Neuronal stem cell (in vitro differentiated cells): ENCODE measurements around the gene C5orf63.

Source experiments
- DNase-seq: peaks from one replicate; pipeline ENCODE4 v3.0.0-alpha.2; 2013; ENCODE audit warnings: low spot score
- H2AFZ ChIP-seq: one replicate; pipeline ENCODE4 v1.6.1; 2013; ENCODE audit warnings: mild to moderate bottlenecking, low read length, inconsistent platforms
- H2AK5ac ChIP-seq: 2 replicates; pipeline ENCODE4 v1.6.1; 2013; ENCODE audit warnings: low read depth, mild to moderate bottlenecking, inconsistent platforms, low read length, moderate library complexity, mixed read lengths
- H2BK120ac ChIP-seq: 2 replicates; pipeline ENCODE4 v1.6.1; 2013; ENCODE audit warnings: low read depth, mild to moderate bottlenecking, inconsistent platforms, low read length, moderate library complexity, mixed read lengths
- H2BK12ac ChIP-seq: one replicate; pipeline ENCODE4 v1.6.1; 2013; ENCODE audit warnings: low read length, inconsistent platforms
- H2BK15ac ChIP-seq: 2 replicates; pipeline ENCODE4 v1.6.1; 2013; ENCODE audit warnings: mild to moderate bottlenecking, low read length, inconsistent platforms, mixed read lengths
- H2BK5ac ChIP-seq: one replicate; pipeline ENCODE4 v1.6.1; 2013; ENCODE audit warnings: inconsistent platforms, mild to moderate bottlenecking, low read length, moderate library complexity
- H3K14ac ChIP-seq: one replicate; pipeline ENCODE4 v1.6.1; 2013; ENCODE audit warnings: low read length, inconsistent platforms
- H3K18ac ChIP-seq: 2 replicates; pipeline ENCODE4 v1.6.1; 2013; ENCODE audit warnings: low read length, inconsistent platforms
- H3K23ac ChIP-seq: 2 replicates; pipeline ENCODE4 v1.6.1; 2013; ENCODE audit warnings: low read depth, mild to moderate bottlenecking, mixed read lengths, low read length, inconsistent platforms; ENCODE audit not compliant: poor library complexity
- H3K27ac ChIP-seq: replicated peaks from 3 replicates; pipeline ENCODE4 v1.5.1; 2013; ENCODE audit warnings: low read length, inconsistent platforms
- H3K27me3 ChIP-seq, 3 experiments: 2 replicates each; pipeline ENCODE4 v1.6.1; 2013; ENCODE audit warnings: low read length in 3 of 3, mild to moderate bottlenecking in 2 of 3, inconsistent platforms in 1 of 3, low read depth in 1 of 3, mixed read lengths in 1 of 3, moderate library complexity in 1 of 3; ENCODE audit not compliant: control insufficient read depth in 3 of 3, insufficient read depth in 3 of 3
- H3K36me3 ChIP-seq, 2 donors: replicated peaks in 1 of 2; 2 replicates each; pipeline ENCODE4 v1.6.1; 2013; ENCODE audit warnings: low read length in 2 of 2; ENCODE audit not compliant: control insufficient read depth in 2 of 2, insufficient read depth in 2 of 2
- H3K4ac ChIP-seq: 2 replicates; pipeline ENCODE4 v1.6.1; 2013; ENCODE audit warnings: inconsistent platforms, mild to moderate bottlenecking, low read length, moderate library complexity
- H3K4me1 ChIP-seq, 2 donors: 1 replicate in 1 of 2; 2 replicates in 1 of 2; pipeline ENCODE4 v1.6.1; 2013; ENCODE audit warnings: low read length in 2 of 2, low read depth in 1 of 2; ENCODE audit not compliant: control insufficient read depth in 2 of 2, insufficient read depth in 1 of 2
- H3K4me2 ChIP-seq: one replicate; pipeline ENCODE4 v1.6.1; 2013; ENCODE audit warnings: mild to moderate bottlenecking, low read length, inconsistent platforms; ENCODE audit not compliant: insufficient read depth, poor library complexity, severe bottlenecking
- H3K4me3 ChIP-seq, 2 donors: 2 replicates each; pipeline ENCODE4 v1.5.1; 2013; ENCODE audit warnings: low read length in 2 of 2, mild to moderate bottlenecking in 2 of 2, inconsistent platforms in 1 of 2, moderate library complexity in 1 of 2
- H3K79me1 ChIP-seq: one replicate; pipeline ENCODE4 v1.6.1; 2013; ENCODE audit warnings: low read depth, mild to moderate bottlenecking, inconsistent platforms, low read length, moderate library complexity
- H3K9ac ChIP-seq: one replicate; pipeline ENCODE4 v1.6.1; 2013; ENCODE audit warnings: mild to moderate bottlenecking, low read depth, low read length, inconsistent platforms; ENCODE audit not compliant: poor library complexity
- H3K9me3 ChIP-seq, 2 donors: replicated peaks in 1 of 2; 2 replicates each; pipeline versions ENCODE3 to v1.6.1; 2013; ENCODE audit warnings: low read length in 2 of 2, mild to moderate bottlenecking in 2 of 2, inconsistent platforms in 1 of 2, low read depth in 1 of 2, mixed read lengths in 1 of 2, moderate library complexity in 1 of 2; ENCODE audit not compliant: control insufficient read depth in 2 of 2, insufficient read depth in 1 of 2
- H4K8ac ChIP-seq: one replicate; pipeline ENCODE4 v1.6.1; 2013; ENCODE audit warnings: low read depth, mild to moderate bottlenecking, inconsistent platforms, low read length, moderate library complexity
- H4K91ac ChIP-seq: one replicate; pipeline ENCODE4 v1.6.1; 2013; ENCODE audit warnings: low read length, low read depth, mild to moderate bottlenecking, inconsistent platforms; ENCODE audit not compliant: poor library complexity
- WGBS, 2 donors: extraction: QIAGEN DNeasy Blood & Tissue Kit; methylation state at CpG; one replicate each; pipeline ENCODE4 v1.1.7; 2013; ENCODE audit warnings: missing lambda C conversion rate in 2 of 2, mixed read lengths in 1 of 2; ENCODE audit not compliant: insufficient read length in 2 of 2, insufficient replicate concordance in 1 of 2; ENCODE audit errors: extremely low coverage in 2 of 2; 5-methylcytosine and 5-hydroxymethylcytosine counted together

C5orf63 gene

DNA sequence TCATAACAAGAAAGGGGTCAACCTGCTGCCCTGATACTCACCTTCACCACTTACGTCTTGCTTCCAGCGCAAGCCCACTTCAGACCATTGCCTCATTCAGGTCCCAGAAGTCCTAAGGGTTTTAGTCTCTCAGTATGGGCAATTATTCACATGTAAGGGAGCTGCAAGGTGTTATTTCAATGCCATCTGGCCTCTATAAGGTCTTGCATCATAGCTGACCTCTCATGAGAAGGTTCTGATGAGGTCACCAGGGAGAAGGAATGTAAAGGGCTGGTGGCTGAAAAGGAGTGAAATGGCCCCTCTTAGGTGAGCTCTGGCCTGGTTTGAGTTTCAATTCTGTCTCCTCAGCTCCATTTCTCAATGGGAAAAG is 41.5 kb downstream of the C5orf63 start:
- Histone ChIP-seq H2BK120ac (no peak overlapping the region), H3K27ac (no peak overlapping the region), H3K14ac (no peak overlapping the region), H2BK15ac (no peak overlapping the region), H3K9me3 (peaks cover 0 to 6% of the 10 kb centered on the region in 2 donors), H3K79me1 (no peaks in the 10 kb centered on the region), H3K23ac (no peak overlapping the region), H2BK12ac (no peak overlapping the region), H2BK5ac (no peak overlapping the region), H4K8ac (no peak overlapping the region), H3K9ac (no peak overlapping the region), H4K91ac (no peak overlapping the region), H3K4me2 (no peak overlapping the region), H3K4me3 (no peak overlapping the region), H3K36me3 (no peaks in the 10 kb centered on the region), H3K4me1 (peaks cover 3 to 16% of the 10 kb centered on the region in 2 donors), H3K4ac (no peak overlapping the region), H2AFZ (no peak overlapping the region), H3K27me3 (peaks cover 6 to 16% (median 14%) of the 10 kb centered on the region in 3 experiments), H2AK5ac (no peak overlapping the region), H3K18ac (no peak overlapping the region)
- no CpG with 5 or more reads among the region's 2 CpGs for WGBS, 2 donors
- DNase-seq: no peak

GRCh38 chr5:127031147-127031862 is 42.0 kb downstream of the C5orf63 start:
- Histone ChIP-seq H2BK15ac (no peak overlapping the region), H2BK120ac (peak overlapping the region; percentile 75), H3K27ac (no peak overlapping the region), H3K18ac (peak overlapping the region; percentile 94), H2BK5ac (no peak overlapping the region), H3K9ac (peak overlapping the region; percentile 78), H3K14ac (peak overlapping the region; percentile 9), H2AK5ac (no peak overlapping the region), H3K4me1 (peaks cover 3 to 21% of the 10 kb centered on the region in 2 donors), H3K4me3 (peak overlapping the region; percentile 71 to 92), H4K91ac (no peak overlapping the region), H3K4me2 (peak overlapping the region; percentile 99), H4K8ac (no peak overlapping the region), H2AFZ (peak overlapping the region; percentile 99), H2BK12ac (no peak overlapping the region), H3K79me1 (no peaks in the 10 kb centered on the region), H3K36me3 (no peaks in the 10 kb centered on the region), H3K9me3 (peaks cover 0 to 6% of the 10 kb centered on the region in 2 donors), H3K27me3 (peaks cover 6 to 16% (median 14%) of the 10 kb centered on the region in 3 experiments), H3K4ac (no peak overlapping the region), H3K23ac (peak overlapping the region; percentile 68)
- no peak for DNase-seq
- no CpG with 5 or more reads among the region's 45 CpGs for WGBS, 2 donors

DNA sequence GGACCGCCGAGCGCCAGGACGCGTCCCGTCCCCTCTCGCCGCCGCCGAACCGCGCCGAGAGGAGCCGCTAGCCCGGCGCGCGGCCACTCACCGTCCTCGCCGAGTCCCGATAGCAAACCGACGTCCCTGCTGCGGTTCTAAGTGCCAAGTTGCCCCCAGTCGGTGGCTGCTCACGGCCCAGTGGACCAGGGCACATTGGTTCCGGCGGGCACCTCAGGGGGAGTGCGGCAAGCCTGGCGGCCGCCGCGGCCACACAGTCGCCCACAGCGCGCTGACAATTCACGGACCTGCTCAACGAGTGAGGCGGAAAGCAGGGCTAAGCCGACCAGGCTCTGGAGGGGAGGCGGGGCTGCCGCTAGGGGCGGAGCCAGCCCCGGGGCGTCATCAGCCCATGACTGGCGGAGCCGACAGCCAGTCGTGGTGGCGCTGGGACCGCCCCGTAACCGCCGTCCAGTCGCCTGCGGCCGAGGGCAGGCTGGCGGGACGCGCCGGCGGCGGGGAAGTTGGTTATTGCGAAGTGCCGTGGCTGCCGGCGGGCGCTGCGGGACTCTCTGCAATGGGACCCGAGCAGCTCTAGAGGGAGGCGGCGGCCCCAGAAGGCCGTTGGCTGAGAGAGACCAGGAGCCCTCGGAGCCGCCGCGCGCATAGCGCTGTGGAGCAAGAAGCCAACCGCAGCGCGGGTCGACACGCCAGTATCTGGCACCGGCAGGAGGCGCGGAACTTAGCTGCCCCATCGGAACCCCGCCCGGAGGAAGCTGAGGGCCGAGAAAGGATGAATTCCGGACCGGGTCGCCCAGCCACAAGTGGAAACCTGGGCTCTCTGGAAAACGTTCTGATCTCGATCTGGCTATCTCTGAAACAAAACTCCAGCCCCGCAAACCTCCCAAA is 42.8 kb downstream of the C5orf63 start, which contains the start of gene MARCHF3:
Gene MARCHF3, minus strand, starts transcription at position 300 of the 888 bp plus-strand sequence. CDS start 112,387 bp downstream, outside the sequence.
- Histone ChIP-seq H3K23ac (peak within 1 kb of the TSS; percentile 98), H2BK12ac (peak within 1 kb of the TSS; percentile 41), H4K8ac (no peak within 1 kb of the TSS), H3K4me1 (peaks cover 3 to 29% of the 10 kb centered on the region in 2 donors), H3K27me3 (peaks cover 6 to 16% (median 14%) of the 10 kb centered on the region in 3 experiments), H2AK5ac (peak within 1 kb of the TSS; percentile 56), H3K9me3 (peaks cover 0 to 6% of the 10 kb centered on the region in 2 donors), H3K9ac (peak within 1 kb of the TSS; percentile 90), H2AFZ (peak within 1 kb of the TSS; percentile 99), H2BK15ac (peak within 1 kb of the TSS; percentile 92), H3K14ac (peak within 1 kb of the TSS; percentile 94), H3K36me3 (no peaks in the 10 kb centered on the region), H2BK120ac (peak within 1 kb of the TSS; percentile 98), H2BK5ac (no peak within 1 kb of the TSS), H3K4me3 (peak within 1 kb of the TSS; percentile 71 to 98), H3K4me2 (peak within 1 kb of the TSS; percentile 99), H3K79me1 (no peaks in the 10 kb centered on the region), H3K18ac (peak within 1 kb of the TSS; percentile 97), H3K27ac (peak within 1 kb of the TSS; percentile 50), H3K4ac (no peak within 1 kb of the TSS), H4K91ac (no peak within 1 kb of the TSS)
- DNase-seq: peak; percentile 96
- no CpG with 5 or more reads among the region's 97 CpGs for WGBS, 2 donors
